ENCODE results near the gene ACAA2. TPM values are rescaled to one million over a fixed set of nuclear protein-coding genes. Genes with fewer than 3 reads are reported as not detected.

ACAA2 gene
- total and polyA plus RNA-seq, 2 experiments from 2014 or later: 174 to 189 TPM

- no peak overlapping the region for H2AFZ ChIP-seq
- H3K9me2 ChIP-seq (replicated peaks; ENCODE audit: insufficient read depth): no peaks in the 10 kb centered on the region
- no peaks in the 10 kb centered on the region for H3K27me3 ChIP-seq
- H3K79me2 ChIP-seq: no peaks in the 10 kb centered on the region
- H4K20me1 ChIP-seq (ENCODE audit: insufficient read depth, poor library complexity, severe bottlenecking): no peaks in the 10 kb centered on the region
- no peak overlapping the region for H3K27ac ChIP-seq
- H3K36me3 ChIP-seq (replicated peaks; ENCODE audit: insufficient read depth, low read depth): no peaks in the 10 kb centered on the region
- H3K4me1 ChIP-seq (ENCODE audit: insufficient read depth): peaks cover 13% of the 10 kb centered on the region
- no peak for TF ChIP-seq EZH2phosphoT487 (IDR thresholded peaks at IDR 0.05; ENCODE audit: low read depth, severe bottlenecking, unreplicated experiment)
- no peak for TF ChIP-seq EZH2 (IDR thresholded peaks at IDR 0.05; ENCODE audit: borderline replicate concordance)
- TF ChIP-seq CTCF (IDR thresholded peaks at IDR 0.05; ENCODE audit: poor library complexity): no peak
- H3K4me2 ChIP-seq: no peak overlapping the region
- no peak overlapping the region for H3K4me3 ChIP-seq
- DNase-seq (ENCODE audit: low spot score): peak; percentile 47
- whole genome bisulfite sequencing (ENCODE audit: low lambda C conversion rate, missing lambda C conversion rate): 33% methylated on average over 5 of the region's 5 CpGs
- no peaks in the 10 kb centered on the region for H3K9me3 ChIP-seq (ENCODE audit: low read depth)
These were observed 33.0 kb upstream of the ACAA2 start for GRCh38 chr18:49846361-49846662.

- Histone ChIP-seq H3K79me2 (no peaks in the 10 kb centered on the region), H3K27ac (no peak overlapping the region), H3K4me1 (ENCODE audit: insufficient read depth) (peaks cover 13% of the 10 kb centered on the region), H2AFZ (no peak overlapping the region), H3K9me2 (replicated peaks; ENCODE audit: insufficient read depth) (no peaks in the 10 kb centered on the region), H3K4me3 (no peak overlapping the region), H3K9me3 (ENCODE audit: low read depth) (no peaks in the 10 kb centered on the region), H4K20me1 (ENCODE audit: insufficient read depth, poor library complexity, severe bottlenecking) (no peaks in the 10 kb centered on the region), H3K4me2 (no peak overlapping the region), H3K27me3 (no peaks in the 10 kb centered on the region), H3K36me3 (replicated peaks; ENCODE audit: insufficient read depth, low read depth) (no peaks in the 10 kb centered on the region)
- DNase-seq (ENCODE audit: low spot score): no peak
- TF ChIP-seq CTCF (IDR thresholded peaks at IDR 0.05; ENCODE audit: poor library complexity): no peak
- no peak for TF ChIP-seq EZH2phosphoT487 (IDR thresholded peaks at IDR 0.05; ENCODE audit: low read depth, severe bottlenecking, unreplicated experiment)
- 66% methylated on average over 6 of the region's 6 CpGs for WGBS (ENCODE audit: low lambda C conversion rate, missing lambda C conversion rate)
These were observed 32.5 kb upstream of the ACAA2 start for GRCh38 chr18:49845629-49846360.

- Histone ChIP-seq H3K9me3 (ENCODE audit: low read depth) (no peaks in the 10 kb centered on the region), H3K27me3 (no peaks in the 10 kb centered on the region), H3K36me3 (replicated peaks; ENCODE audit: insufficient read depth, low read depth) (no peaks in the 10 kb centered on the region), H4K20me1 (ENCODE audit: insufficient read depth, poor library complexity, severe bottlenecking) (no peaks in the 10 kb centered on the region), H3K79me2 (no peaks in the 10 kb centered on the region), H3K27ac (no peak overlapping the region), H3K4me3 (no peak overlapping the region), H3K9me2 (replicated peaks; ENCODE audit: insufficient read depth) (no peaks in the 10 kb centered on the region), H3K4me1 (ENCODE audit: insufficient read depth) (peaks cover 10% of the 10 kb centered on the region), H3K4me2 (no peak overlapping the region), H2AFZ (no peak overlapping the region)
- no peak for DNase-seq (ENCODE audit: low spot score)
- no peak for TF ChIP-seq EZH2phosphoT487 (IDR thresholded peaks at IDR 0.05; ENCODE audit: low read depth, severe bottlenecking, unreplicated experiment)
- TF ChIP-seq EZH2 (IDR thresholded peaks at IDR 0.05; ENCODE audit: borderline replicate concordance): no peak
- no peak for TF ChIP-seq CTCF (IDR thresholded peaks at IDR 0.05; ENCODE audit: poor library complexity)
- 88% methylated on average over 1 of the region's 1 CpG for WGBS (ENCODE audit: low lambda C conversion rate, missing lambda C conversion rate)
These were observed 31.6 kb upstream of the ACAA2 start for GRCh38 chr18:49844903-49845302.
